Sigmoid colon (tissue), 7 donors: ENCODE measurements around the gene REM2. TPM values are rescaled to one million over a fixed set of nuclear protein-coding genes. Genes with fewer than 3 reads are reported as not detected.

Experiments used
- DNase-seq: peaks from one replicate; pipeline ENCODE4 v3.0.0-alpha.2; 2019
- H3K27ac ChIP-seq, 4 donors: fragments of 200-600 bp; sonication (generic); one replicate each; pipeline ENCODE4 v1.5.1; 2016 to 2019; ENCODE audit warnings: mild to moderate bottlenecking in 1 of 4
- H3K27me3 ChIP-seq, 3 donors: fragments of 200-600 bp; sonication (generic); one replicate each; pipeline ENCODE4 v1.5.1; 2019; ENCODE audit warnings: mild to moderate bottlenecking in 1 of 3
- H3K36me3 ChIP-seq, 4 donors: fragments of 200-600 bp; sonication (generic); one replicate each; pipeline ENCODE4 v1.5.1; 2016 to 2019
- H3K4me1 ChIP-seq, 4 donors: fragments of 200-600 bp; sonication (generic); one replicate each; pipeline ENCODE4 v1.5.1; 2017 to 2019
- H3K4me3 ChIP-seq, 4 donors: fragments of 200-600 bp; sonication (generic); one replicate each; pipeline ENCODE4 v1.5.1; 2017 to 2019; ENCODE audit warnings: mild to moderate bottlenecking in 2 of 4, moderate library complexity in 1 of 4
- H3K9me3 ChIP-seq, 4 donors: fragments of 200-600 bp in 3 of 4; sonication (generic) in 3 of 4; one replicate each; pipeline versions ENCODE4 v1.5.1 to v1.6.1; 2013 to 2019
- EP300 ChIP-seq, 4 donors: sonication (generic); formaldehyde crosslinking; IDR thresholded peaks; one replicate each; pipeline ENCODE4 v1.6.1; 2017; ENCODE audit warnings: antibody characterized with exemption in 4 of 4
- POLR2A ChIP-seq, 2 donors: fragments of 450-650 bp; IDR thresholded peaks; one replicate each; pipeline ENCODE4 v1.6.1; 2016; ENCODE audit warnings: antibody characterized with exemption in 2 of 2, mild to moderate bottlenecking in 2 of 2, moderate library complexity in 2 of 2
- POLR2AphosphoS5 ChIP-seq, 4 donors: sonication (generic); formaldehyde crosslinking; IDR thresholded peaks; one replicate each; pipeline ENCODE4 v1.6.1; 2017; ENCODE audit warnings: antibody characterized with exemption in 4 of 4
- WGBS, 2 donors: extraction: QIAGEN DNeasy Blood & Tissue Kit; methylation state at CpG; one replicate each; pipeline ENCODE4 v1.1.7; 2013; 5-methylcytosine and 5-hydroxymethylcytosine counted together
- intact Hi-C: fragments of 100-400 bp; cut with DNase I; formaldehyde crosslinking; loops from one replicate; pipeline ENCODE4 v1.15.1; 2023
- polyA plus RNA-seq, 3 donors: library from polyadenylated mRNA; stranded (reverse); fragments of 200-250 nt; gene quantifications; one replicate each; pipeline ENCODE4 v1.2.3, GENCODE V29; 2013
- total RNA-seq, 4 donors: library from RNA; depleted of rRNA; stranded (reverse); fragments of >200 nt; gene quantifications; one replicate each; pipeline ENCODE4 v1.1.0, GENCODE V29; 2016
- TF ChIP-seq, protein P1 (sequence below), 4 experiments: fragments of 450-650 bp in 3 of 4; fragments of 200-600 bp in 1 of 4; IDR thresholded peaks; one replicate each; pipeline ENCODE4 v1.5.1; 2016 to 2019; ENCODE audit warnings: antibody characterized with exemption in 4 of 4, mild to moderate bottlenecking in 3 of 4, moderate library complexity in 2 of 4
- donor health status: healthy with polysubstance abuse.
- donor health status: Bipolar disorder and iron deficiency.
- donor health status: healthy.

REM2 gene
- total and polyA plus RNA-seq, 7 donors = 0.60 to 1.4 (median 0.81) TPM; not detected in 2

DNA sequence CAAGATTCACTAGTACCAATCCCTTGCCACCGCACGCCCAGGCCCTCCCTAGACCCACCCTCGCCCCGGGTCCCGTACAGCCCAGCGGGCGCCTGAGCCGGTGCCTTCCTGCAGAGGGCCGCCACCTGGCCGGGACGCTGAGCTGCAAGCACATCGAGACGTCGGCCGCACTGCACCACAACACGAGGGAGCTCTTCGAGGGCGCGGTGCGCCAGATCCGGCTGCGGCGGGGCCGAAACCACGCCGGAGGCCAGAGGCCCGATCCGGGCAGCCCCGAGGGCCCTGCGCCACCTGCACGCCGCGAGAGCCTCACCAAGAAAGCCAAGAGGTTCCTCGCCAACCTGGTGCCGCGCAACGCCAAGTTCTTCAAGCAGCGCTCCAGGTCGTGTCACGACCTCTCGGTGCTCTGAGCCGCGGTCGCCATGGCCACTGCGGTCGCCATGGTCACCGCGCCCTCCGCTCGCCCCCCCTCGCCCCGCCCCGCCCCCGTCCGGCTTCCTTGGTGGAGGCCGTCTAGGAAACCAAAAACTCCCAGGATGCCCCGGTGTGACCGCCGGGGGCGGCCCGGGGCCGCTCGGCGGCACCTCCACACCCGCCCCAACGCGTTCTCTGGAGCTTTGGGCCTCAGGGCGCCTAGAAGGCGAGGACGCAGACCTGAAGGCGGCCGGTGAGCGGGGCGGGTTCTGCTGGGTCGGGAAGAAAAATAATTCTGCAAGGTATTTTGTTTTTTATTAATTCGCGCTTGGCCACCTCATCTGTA lies 3.7 kb downstream of the REM2 start:
- H3K4me3 ChIP-seq = peak overlapping the region; percentile 44 to 61 (median 52)
- peaks cover 0 to 40% (median 28%) of the 10 kb centered on the region in 4 donors for H3K4me1 ChIP-seq
- peak overlapping the region; percentile 48 to 73 (median 69) for H3K27ac ChIP-seq
- no peaks in the 10 kb centered on the region for H3K9me3 ChIP-seq
- H3K27me3 ChIP-seq = no peaks in the 10 kb centered on the region
- no peak for TF ChIP-seq EP300 (IDR thresholded peaks at IDR 0.05)
- TF ChIP-seq, protein P1, sequence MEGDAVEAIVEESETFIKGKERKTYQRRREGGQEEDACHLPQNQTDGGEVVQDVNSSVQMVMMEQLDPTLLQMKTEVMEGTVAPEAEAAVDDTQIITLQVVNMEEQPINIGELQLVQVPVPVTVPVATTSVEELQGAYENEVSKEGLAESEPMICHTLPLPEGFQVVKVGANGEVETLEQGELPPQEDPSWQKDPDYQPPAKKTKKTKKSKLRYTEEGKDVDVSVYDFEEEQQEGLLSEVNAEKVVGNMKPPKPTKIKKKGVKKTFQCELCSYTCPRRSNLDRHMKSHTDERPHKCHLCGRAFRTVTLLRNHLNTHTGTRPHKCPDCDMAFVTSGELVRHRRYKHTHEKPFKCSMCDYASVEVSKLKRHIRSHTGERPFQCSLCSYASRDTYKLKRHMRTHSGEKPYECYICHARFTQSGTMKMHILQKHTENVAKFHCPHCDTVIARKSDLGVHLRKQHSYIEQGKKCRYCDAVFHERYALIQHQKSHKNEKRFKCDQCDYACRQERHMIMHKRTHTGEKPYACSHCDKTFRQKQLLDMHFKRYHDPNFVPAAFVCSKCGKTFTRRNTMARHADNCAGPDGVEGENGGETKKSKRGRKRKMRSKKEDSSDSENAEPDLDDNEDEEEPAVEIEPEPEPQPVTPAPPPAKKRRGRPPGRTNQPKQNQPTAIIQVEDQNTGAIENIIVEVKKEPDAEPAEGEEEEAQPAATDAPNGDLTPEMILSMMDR (IDR thresholded peaks at IDR 0.05) = no peak
- TF ChIP-seq POLR2A (IDR thresholded peaks at IDR 0.05) = no peak
- TF ChIP-seq POLR2AphosphoS5 (IDR thresholded peaks at IDR 0.05) = peak in 3 of 4 donors; percentile 5 to 45 (median 42)
- no peaks in the 10 kb centered on the region for H3K36me3 ChIP-seq
- DNase-seq = peak; percentile 83
- intact Hi-C loops = no loop called here
- WGBS, 2 donors = 1 to 3% methylated on average over 77 of the region's 77 CpGs

DNA sequence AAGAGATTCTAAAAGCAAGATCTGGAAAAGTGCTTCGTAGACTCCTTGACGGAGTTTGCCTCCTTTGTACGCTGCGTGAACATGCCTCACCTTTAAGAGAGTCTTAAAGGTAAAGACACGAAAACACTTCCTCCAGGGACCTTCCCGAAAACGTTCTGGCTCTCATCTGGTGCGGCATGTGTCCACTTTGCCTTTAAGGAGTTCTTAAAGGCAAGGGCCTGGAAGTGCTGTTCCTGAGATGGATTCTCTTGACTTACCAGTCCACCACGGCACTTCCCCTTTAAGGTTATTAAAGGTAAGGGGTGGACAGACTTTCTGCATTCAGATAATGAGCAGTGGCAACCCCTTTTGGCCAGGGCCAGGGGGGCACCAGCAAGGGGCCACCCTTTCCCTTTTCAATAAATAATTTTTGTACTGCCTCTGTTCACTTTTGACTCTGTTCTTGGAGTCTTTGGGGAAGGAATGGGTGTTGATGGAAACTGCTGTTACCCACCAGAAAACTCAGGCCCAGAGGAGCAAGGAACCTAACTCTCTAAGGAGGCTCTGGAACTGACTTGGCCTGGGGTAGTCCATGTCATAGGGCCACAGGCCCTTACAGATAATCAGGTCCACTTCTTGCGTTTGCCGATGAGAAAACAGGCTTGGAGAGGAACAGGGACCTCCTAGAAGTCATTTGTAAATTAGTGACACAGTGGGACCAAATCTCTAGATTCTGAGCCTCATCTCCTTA lies 4.4 kb downstream of the REM2 start:
- 19 to 22% methylated on average over 11 of the region's 11 CpGs for WGBS, 2 donors
- peak; percentile 80 for DNase-seq
- intact Hi-C loops = no loop called here
- no peaks in the 10 kb centered on the region for H3K27me3 ChIP-seq
- peak overlapping the region; percentile 44 to 61 (median 52) for H3K4me3 ChIP-seq
- no peaks in the 10 kb centered on the region for H3K36me3 ChIP-seq
- H3K9me3 ChIP-seq = no peaks in the 10 kb centered on the region
- peaks cover 0 to 34% (median 24%) of the 10 kb centered on the region in 4 donors for H3K4me1 ChIP-seq
- H3K27ac ChIP-seq = peak overlapping the region; percentile 48 to 73 (median 69)
- TF ChIP-seq POLR2A (IDR thresholded peaks at IDR 0.05) (no peak), POLR2AphosphoS5 (IDR thresholded peaks at IDR 0.05) (no peak), EP300 (IDR thresholded peaks at IDR 0.05) (no peak)
- TF ChIP-seq, protein P1 (IDR thresholded peaks at IDR 0.05) = no peak

DNA sequence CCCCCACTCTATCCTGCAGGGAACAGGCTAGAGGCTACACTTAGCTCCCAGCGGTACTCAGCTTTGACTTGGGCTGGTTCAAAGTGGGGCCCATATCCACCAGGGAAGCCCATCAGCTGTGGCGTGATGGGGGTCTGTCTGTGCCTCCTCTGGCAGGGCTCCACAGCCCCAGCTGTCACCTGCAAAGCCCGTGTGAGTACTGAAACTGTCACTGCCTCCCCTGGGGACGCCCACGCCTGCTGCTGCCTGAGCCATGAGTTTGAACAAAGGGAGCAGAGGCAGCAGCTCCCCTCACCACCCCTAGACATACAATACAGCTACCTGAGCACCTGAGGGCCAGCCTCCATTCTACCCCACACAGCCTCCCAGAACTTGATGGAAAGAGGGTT lies 5.0 kb downstream of the REM2 start:
- Histone ChIP-seq H3K4me3 (peak overlapping the region in 2 of 4 donors; percentile 56 to 61), H3K27me3 (no peaks in the 10 kb centered on the region), H3K36me3 (no peaks in the 10 kb centered on the region), H3K27ac (no peak overlapping the region), H3K4me1 (peaks cover 0 to 28% (median 18%) of the 10 kb centered on the region in 4 donors), H3K9me3 (no peaks in the 10 kb centered on the region)
- intact Hi-C loops = no loop called here
- TF ChIP-seq EP300 (IDR thresholded peaks at IDR 0.05) (no peak), POLR2AphosphoS5 (IDR thresholded peaks at IDR 0.05) (no peak), POLR2A (IDR thresholded peaks at IDR 0.05) (no peak)
- TF ChIP-seq, protein P1 (IDR thresholded peaks at IDR 0.05) = no peak
- WGBS, 2 donors = 57 to 77% methylated on average over 5 of the region's 5 CpGs
- no peak for DNase-seq

DNA sequence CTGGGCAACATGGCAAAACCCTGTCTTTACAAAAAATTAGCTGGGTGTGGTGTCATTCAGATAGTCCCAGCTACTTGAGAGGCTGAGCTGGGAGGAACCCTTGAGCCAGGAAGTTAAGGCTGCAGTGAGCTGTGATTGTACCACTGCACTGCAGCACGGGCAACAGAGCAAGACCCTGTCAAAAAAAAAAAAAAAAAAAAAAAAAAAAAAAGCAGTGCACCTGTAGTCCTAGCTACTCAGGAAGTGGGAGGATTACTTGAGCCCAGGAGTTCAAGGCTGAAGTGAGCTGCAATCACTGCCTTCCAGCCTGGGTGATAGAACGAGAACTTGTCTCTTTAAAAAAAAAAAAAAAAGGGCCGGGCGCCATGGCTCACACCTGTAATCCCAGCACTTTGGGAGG lies 5.6 kb downstream of the REM2 start:
- DNase-seq = no peak
- H3K4me3 ChIP-seq = no peak overlapping the region
- WGBS, 2 donors = 46 to 48% methylated on average over 4 of the region's 4 CpGs
- H3K36me3 ChIP-seq = no peaks in the 10 kb centered on the region
- H3K9me3 ChIP-seq = no peaks in the 10 kb centered on the region
- H3K4me1 ChIP-seq = peaks cover 0 to 23% (median 13%) of the 10 kb centered on the region in 4 donors
- TF ChIP-seq, protein P1 (IDR thresholded peaks at IDR 0.05) = no peak
- TF ChIP-seq POLR2AphosphoS5 (IDR thresholded peaks at IDR 0.05) (no peak), EP300 (IDR thresholded peaks at IDR 0.05) (no peak)
- H3K27me3 ChIP-seq = no peaks in the 10 kb centered on the region
- H3K27ac ChIP-seq = no peak overlapping the region
- intact Hi-C loops = no loop called here
